ENCODE data around the gene TRMT11. TPM values are rescaled to one million over a fixed set of nuclear protein-coding genes. Genes with fewer than 3 reads are reported as not detected.

Gene TRMT11
- total and polyA plus RNA-seq, 9 of the 15 experiments (the other 6 are each of a cell fraction or from before 2014, with no cell fraction given) = 38.8 to 88.0 (median 59.8) TPM

DNA sequence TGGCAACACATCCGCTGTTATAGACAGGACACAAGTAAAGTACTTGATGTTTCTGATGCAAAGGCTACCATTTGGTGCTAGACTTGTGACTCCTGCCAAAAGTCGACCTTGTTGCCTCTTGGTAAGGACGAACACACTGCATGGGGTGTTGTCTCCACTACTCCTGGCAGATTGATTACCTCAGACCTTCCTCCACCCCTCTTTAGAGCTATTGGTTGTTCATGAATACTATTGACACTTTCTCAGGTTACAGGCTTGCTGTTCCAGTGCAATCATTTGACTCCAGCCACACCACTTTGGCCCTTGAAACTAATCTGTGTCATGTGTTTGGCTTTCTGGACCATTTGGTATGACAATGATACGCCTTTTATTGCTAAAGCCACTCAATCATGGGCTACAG is 62.3 kb downstream of the TRMT11 start:
- 94% methylated on average over 4 of the region's 4 CpGs for WGBS (ENCODE audit: insufficient coverage, low coverage, missing lambda C conversion rate)

More for the DNA sequence above, 62.3 kb downstream of the TRMT11 start:
- ATAC-seq (no peak), DNase-seq (ENCODE audit: extremely low read depth in 1 of 4, low spot score in 3 of 4) (no peak), FAIRE-seq (no peak)
- no peaks in the 10 kb centered on the region for H3K27me3 ChIP-seq (ENCODE audit: control insufficient read depth in 2 of 2, insufficient read depth in 2 of 2, low read length in 2 of 2)
- H3K36me3 ChIP-seq (ENCODE audit: control insufficient read depth, insufficient read depth, low read length) = peaks cover 60% of the 10 kb centered on the region
- H3K4me3 ChIP-seq = no peak overlapping the region
- no peaks in the 10 kb centered on the region for H3K79me2 ChIP-seq (ENCODE audit: control insufficient read depth, insufficient read depth, low read length)
- ChIA-PET CTCF (ENCODE audit: low intra/inter-chr PET ratio) (no interaction called here), POLR2A (no interaction called here)
- peaks cover 4 to 25% of the 10 kb centered on the region in 2 experiments for H3K4me1 ChIP-seq (replicated peaks in 1 of 2; ENCODE audit: control insufficient read depth in 2 of 2, insufficient read depth in 2 of 2, low read length in 2 of 2)
- no peaks in the 10 kb centered on the region for H4K20me1 ChIP-seq (replicated peaks; ENCODE audit: control insufficient read depth, insufficient read depth, low read length)
- intact Hi-C loops (cut with micrococcal nuclease) (no loop called here), in situ Hi-C loops (cut with MboI) (loop anchor here (25.0 kb wide), 2 partner anchors 289 to 1064 kb away; partner anchors contain the start of genes CENPW and RSPO3)
- H3K27ac ChIP-seq (ENCODE audit: extremely low read depth, low read depth, low read length) = no peak overlapping the region
- H3K9me3 ChIP-seq (replicated peaks; ENCODE audit: control insufficient read depth, insufficient read depth, low read depth, low read length) = no peaks in the 10 kb centered on the region
- no peaks in the 10 kb centered on the region for H3K9me1 ChIP-seq (ENCODE audit: control insufficient read depth, insufficient read depth, low read length)
- H3K4me2 ChIP-seq (ENCODE audit: insufficient read depth, low read length) = no peak overlapping the region
- BruUV-seq (replicated peaks) = no TSS peak
- H2AFZ ChIP-seq (ENCODE audit: low read depth, low read length) = no peak overlapping the region
- TF ChIP-seq HDGF (IDR thresholded peaks at IDR 0.05) (no peak), ZNF133 (CRISPR knock-in tag; IDR thresholded peaks at IDR 0.05) (no peak), POLR2G (IDR thresholded peaks at IDR 0.05; ENCODE audit: low read depth, low read length) (no peak), FOXA1 (IDR thresholded peaks at IDR 0.05; ENCODE audit: borderline replicate concordance) (no peak), ZNF507 (tag; conservative IDR thresholded peaks at IDR 0.05) (no peak), E2F3 (CRISPR knock-in tag; IDR thresholded peaks at IDR 0.05) (no peak), ETV5 (CRISPR knock-in tag; IDR thresholded peaks at IDR 0.05; ENCODE audit: low read depth) (no peak), GATAD2A (IDR thresholded peaks at IDR 0.05) (no peak), SREBF1 (IDR thresholded peaks at IDR 0.05; ENCODE audit: borderline replicate concordance, low read depth, low read length) (no peak), POLR2AphosphoS2 (IDR thresholded peaks at IDR 0.05; ENCODE audit: low read length) (no peak), HDAC1 (IDR thresholded peaks at IDR 0.05) (no peak), CC2D1A (IDR thresholded peaks at IDR 0.05) (no peak), STAG1 (CRISPR knock-in tag; IDR thresholded peaks at IDR 0.05; ENCODE audit: borderline replicate concordance) (no peak)
- TF ChIP-seq, protein P1, sequence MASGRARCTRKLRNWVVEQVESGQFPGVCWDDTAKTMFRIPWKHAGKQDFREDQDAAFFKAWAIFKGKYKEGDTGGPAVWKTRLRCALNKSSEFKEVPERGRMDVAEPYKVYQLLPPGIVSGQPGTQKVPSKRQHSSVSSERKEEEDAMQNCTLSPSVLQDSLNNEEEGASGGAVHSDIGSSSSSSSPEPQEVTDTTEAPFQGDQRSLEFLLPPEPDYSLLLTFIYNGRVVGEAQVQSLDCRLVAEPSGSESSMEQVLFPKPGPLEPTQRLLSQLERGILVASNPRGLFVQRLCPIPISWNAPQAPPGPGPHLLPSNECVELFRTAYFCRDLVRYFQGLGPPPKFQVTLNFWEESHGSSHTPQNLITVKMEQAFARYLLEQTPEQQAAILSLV (tag; IDR thresholded peaks at IDR 0.05) = no peak
- TF ChIP-seq, protein P2, sequence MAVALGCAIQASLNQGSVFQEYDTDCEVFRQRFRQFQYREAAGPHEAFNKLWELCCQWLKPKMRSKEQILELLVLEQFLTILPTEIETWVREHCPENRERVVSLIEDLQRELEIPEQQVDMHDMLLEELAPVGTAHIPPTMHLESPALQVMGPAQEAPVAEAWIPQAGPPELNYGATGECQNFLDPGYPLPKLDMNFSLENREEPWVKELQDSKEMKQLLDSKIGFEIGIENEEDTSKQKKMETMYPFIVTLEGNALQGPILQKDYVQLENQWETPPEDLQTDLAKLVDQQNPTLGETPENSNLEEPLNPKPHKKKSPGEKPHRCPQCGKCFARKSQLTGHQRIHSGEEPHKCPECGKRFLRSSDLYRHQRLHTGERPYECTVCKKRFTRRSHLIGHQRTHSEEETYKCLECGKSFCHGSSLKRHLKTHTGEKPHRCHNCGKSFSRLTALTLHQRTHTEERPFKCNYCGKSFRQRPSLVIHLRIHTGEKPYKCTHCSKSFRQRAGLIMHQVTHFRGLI (CRISPR knock-in tag; IDR thresholded peaks at IDR 0.05) = no peak
- TF ChIP-seq, protein P3, sequence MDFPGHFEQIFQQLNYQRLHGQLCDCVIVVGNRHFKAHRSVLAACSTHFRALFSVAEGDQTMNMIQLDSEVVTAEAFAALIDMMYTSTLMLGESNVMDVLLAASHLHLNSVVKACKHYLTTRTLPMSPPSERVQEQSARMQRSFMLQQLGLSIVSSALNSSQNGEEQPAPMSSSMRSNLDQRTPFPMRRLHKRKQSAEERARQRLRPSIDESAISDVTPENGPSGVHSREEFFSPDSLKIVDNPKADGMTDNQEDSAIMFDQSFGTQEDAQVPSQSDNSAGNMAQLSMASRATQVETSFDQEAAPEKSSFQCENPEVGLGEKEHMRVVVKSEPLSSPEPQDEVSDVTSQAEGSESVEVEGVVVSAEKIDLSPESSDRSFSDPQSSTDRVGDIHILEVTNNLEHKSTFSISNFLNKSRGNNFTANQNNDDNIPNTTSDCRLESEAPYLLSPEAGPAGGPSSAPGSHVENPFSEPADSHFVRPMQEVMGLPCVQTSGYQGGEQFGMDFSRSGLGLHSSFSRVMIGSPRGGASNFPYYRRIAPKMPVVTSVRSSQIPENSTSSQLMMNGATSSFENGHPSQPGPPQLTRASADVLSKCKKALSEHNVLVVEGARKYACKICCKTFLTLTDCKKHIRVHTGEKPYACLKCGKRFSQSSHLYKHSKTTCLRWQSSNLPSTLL (IDR thresholded peaks at IDR 0.05) = no peak
- H3K9ac ChIP-seq (ENCODE audit: insufficient read depth in 1 of 2, low read depth in 2 of 2, low read length in 2 of 2) = no peak overlapping the region

All from K562 (cell line).